Stomach (tissue), 4 donors: ENCODE results near the gene ABCC8.

ENCODE experiments used
- CTCF ChIP-seq, 7 experiments: fragments of 450-650 bp in 4 of 7; fragments of 200-600 bp in 3 of 7; sonication (generic) in 3 of 7; IDR thresholded peaks; one replicate each; pipeline ENCODE4 v1.5.1; 2016 to 2019; ENCODE audit warnings: antibody characterized with exemption in 7 of 7, control low read depth in 2 of 7, mild to moderate bottlenecking in 1 of 7
- EP300 ChIP-seq: sonication (generic); formaldehyde crosslinking; IDR thresholded peaks from one replicate; pipeline ENCODE4 v1.6.1; 2017; ENCODE audit warnings: antibody characterized with exemption

DNA sequence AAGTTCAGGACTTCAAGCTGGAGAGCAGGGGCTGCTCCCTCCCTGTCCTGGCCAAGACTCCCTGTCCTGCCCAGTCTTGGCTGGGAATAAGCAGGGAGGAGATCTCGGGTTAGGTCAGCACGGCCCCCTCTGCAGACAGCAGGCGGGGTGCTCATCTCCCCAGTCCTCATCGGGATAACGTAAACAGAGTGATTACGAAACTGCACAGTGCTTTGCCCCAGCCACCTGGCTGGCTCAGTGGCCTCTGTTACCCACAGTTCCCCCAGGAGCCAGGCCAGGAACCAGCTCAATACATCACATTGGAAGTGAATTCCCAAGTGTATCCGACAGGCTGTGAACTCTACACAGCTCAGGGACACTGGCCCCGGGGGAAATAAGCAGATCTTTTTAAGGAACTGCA is 45.5 kb downstream of the ABCC8 start:
- TF ChIP-seq EP300 (no peak), CTCF (IDR thresholded peaks at IDR 0.05) (no peak)
